AML-193 (cell line): Measurements from ENCODE around the gene GALNS.
A peak's percentile ranks its signal among the peaks of the same experiment; 100 is the strongest.

Experiments
- DNase-seq, 2 experiments: peaks; one replicate each; lab custom pipeline; 2025; lab: John Stamatoyannopoulos, UW

The GALNS gene

DNA sequence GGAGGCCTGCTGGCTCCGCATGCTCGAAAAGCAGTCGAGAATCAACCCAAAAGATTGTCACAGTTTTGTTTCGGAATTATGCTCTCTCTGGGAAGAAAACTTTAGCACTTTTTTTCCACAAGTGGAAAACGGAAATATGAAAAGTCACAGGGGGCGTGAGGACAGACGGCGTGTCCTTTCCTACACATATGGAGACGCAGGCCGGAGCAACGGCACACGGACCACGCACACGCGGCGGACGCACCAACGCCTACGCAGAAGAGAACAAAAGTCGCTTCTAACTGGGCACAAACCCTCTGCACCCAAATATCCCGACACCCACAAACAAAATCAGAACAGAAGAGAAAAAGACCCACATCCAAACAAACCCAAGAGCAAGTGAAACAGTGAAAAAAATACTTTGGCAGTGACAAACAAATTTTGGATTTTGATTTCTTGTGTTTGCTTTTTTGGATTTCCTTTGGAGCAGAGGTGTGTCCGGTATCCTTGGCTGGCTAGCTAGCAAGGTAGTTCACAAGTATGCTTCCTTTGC, 19.0 kb upstream of the GALNS start:
- DNase-seq, result no peak

DNA sequence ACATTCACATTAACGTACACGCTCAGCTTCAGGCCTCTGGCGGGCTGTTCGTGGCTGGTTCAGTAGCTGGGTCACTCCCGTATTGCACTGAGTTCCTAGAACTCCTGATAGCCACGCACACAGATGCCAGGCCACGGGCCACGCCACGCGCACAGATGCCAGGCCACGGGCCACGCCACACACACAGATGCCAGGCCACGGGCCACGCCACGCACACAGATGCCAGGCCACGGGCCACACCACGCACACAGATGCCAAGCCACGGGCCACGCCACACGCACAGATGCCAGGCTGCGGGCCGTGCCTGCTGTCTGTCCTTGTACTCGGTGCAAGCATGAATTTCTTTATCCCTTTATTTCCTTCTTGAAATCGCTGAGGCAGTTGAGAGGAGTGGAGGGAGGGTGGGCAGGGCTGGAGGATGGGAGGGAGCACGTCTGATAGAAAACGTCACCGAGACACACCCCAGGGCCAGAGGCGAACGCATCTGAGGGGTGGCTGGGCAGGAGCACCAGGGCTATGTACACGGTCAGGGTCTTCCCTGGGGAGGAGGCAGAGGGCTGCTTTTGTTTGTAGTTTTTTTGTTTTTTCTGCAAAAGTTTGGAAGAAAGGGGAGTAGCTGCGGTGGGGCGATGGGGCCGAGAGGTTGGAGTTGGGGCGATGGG, 18.3 kb upstream of the GALNS start:
- DNase-seq, result no peak

DNA sequence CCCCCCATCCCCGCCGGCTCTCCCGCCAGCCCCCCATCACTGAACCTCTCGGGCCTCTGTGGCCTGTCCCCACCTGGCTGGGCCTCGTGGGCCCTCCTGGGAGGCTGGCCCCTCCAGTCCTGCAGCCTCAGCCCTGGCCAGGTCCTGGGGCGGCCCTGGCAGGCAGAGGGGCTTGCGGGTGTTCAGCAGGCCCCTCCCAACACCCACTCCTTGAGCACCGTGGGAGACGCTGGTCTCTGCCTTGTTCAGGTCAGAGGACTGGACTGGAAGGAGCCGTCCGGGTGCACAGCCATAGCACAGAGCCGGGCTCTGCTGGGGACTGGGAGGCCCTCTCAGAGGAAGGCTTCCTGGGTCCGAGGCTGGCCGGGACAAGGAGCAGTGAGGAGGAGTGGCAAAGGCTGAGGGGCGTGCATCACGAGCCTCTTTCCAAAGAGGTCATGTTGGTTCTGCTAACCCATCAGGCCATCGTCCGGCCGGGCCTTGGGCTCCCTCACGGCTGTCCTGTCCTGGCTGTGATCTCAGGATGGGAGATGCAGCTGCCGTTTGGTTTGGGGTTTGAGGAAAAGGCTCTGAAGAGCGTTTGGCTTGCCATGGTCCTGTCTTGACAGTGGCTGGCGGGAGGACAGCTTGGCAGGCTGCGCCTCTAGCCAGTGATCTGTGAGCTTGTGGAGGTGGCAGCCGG, 16.0 kb upstream of the GALNS start:
- no peak for DNase-seq

GRCh38 chr16:88871730-88872416, 15.1 kb upstream of the GALNS start:
- DNase-seq, result no peak

GRCh38 chr16:88871349-88871702, 14.6 kb upstream of the GALNS start:
- no peak for DNase-seq

- DNase-seq, result no peak
Observed at GRCh38 chr16:88870608-88871348, 14.0 kb upstream of the GALNS start.

- no peak for DNase-seq
Observed at GRCh38 chr16:88869673-88869980, 12.9 kb upstream of the GALNS start.

- no peak for DNase-seq
Observed at GRCh38 chr16:88868974-88869672, 12.4 kb upstream of the GALNS start.

GRCh38 chr16:88867581-88868246, 11.0 kb upstream of the GALNS start:
- no peak for DNase-seq

DNA sequence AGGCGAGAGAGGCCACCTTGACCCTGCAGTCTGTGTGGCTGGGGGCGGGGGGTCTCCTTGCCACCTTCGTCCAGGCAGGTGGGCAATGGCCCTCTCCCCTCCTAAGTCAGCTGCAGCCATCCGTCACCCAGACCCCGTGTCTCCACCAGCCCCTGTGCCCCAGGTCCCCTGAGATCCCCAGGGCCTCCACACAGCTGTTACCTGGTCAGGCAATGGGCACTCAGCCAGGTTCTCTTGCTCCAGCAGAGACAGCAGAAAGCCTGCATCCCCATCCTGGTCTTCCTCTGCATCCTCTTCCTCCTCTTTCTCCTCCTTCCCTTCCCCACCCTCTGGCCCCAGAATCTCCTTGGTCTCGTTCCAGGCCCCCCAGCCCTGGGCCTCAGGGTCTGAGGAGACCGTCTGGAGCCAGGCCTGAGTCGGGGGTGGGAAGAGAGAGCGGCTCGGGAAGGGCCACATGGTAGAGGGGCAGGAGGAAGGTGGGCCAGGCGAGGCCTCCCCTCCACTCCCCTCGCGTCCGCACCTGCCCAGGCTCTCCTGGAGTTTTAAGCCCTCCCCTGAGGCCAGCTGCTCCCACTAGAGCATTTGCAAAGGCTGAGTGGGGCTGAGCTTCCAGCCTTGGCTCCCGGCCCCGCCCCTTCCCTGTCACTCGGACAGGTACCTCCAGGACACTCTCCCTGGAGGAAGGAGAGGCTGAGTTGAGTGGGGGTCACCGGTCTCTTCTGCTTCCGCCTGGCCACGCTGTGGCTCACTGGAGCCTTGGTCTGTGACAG, 9.6 kb upstream of the GALNS start, which contains the start of gene PABPN1L:
Gene PABPN1L (minus strand): TSS at position 510 of the 770 bp plus-strand sequence. CDS start 54 bp downstream, at position 456.
- no peak for DNase-seq

- DNase-seq, result no peak
Observed at GRCh38 chr16:88865742-88866141, 9.0 kb upstream of the GALNS start.

DNA sequence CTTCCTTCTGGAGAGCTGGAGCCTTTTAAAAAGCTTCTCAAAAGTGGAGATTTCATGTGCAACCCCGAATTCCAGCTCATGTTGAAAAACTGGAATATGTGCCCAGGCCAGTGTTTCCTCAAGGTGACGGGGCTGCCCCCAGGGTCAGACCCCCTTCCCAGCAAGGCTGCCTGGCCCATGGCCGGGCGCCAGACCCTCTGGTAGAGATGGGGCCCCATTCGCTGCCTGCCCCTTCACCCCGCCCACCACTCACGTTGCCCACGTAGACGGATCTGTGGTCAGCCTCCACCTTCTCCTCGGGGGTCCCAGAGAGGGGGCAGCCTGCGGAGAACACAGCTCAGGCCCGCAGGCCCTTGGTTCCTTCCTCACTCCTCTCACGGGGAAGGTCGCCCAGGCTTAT, 8.6 kb upstream of the GALNS start:
- no peak for DNase-seq

DNA sequence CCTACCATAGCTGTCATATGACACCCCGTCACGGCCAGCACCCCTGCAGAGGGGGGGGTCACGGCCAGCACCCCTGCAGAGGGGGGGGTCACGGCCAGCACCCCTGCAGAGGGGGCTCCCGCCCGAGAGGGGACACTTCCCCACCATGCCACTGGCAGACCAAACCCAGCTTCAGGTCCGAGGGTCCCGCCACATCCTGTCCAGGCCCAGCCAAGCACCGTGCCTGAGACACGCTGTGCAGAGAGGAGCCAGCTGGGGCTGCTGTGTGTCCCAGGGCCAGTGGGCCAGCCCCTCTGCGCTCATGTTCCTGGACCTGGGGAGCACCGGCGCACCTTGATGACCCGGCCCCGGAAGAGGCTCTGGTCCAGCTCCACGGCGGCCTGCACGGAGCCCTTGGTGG, 7.8 kb upstream of the GALNS start:
- DNase-seq, result no peak

- no peak for DNase-seq
Observed at GRCh38 chr16:88864099-88864498, 7.4 kb upstream of the GALNS start.

DNA sequence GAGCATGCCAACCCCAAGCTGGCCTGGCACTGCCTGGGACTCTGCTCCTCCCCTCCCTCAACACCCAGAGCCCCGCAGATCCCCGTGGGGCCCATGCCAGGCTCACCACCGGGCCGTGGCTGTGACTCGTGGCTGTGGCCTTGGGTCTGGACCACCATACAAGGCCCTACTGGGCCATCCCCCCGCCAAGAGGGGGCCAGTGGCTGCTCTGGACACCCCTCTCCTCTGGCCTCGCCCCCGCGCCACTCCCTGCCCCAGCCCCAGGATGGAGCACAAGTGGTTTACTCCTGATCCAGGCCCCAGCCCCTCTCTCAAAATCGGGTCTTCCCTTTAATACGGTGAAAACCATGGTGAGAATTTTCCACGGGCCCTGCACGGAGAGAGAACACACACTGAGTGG, 6.7 kb upstream of the GALNS start:
- DNase-seq, result no peak

GRCh38 chr16:88862968-88863367, 6.2 kb upstream of the GALNS start:
- DNase-seq, result no peak

DNA sequence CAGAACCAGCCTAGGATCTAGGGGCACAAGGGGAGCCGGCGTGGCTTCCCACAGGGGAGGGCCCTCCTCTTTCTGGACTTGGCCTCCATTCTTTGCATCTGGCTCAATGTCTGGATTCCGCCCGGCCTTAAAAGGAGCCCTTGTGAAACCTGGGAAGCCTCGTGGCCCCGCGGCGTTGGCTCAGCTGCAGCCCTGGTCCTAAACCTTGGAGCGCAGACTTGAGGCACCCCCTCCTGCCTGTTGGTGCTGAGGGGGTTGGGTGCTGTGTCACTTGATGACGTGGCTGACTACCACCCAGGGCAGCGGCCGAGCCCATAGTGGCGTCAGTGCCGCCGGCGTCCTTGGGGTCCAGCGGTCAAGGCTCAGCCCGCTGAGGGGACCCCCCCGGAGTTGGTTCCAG, 4.6 kb upstream of the GALNS start:
- no peak for DNase-seq

DNA sequence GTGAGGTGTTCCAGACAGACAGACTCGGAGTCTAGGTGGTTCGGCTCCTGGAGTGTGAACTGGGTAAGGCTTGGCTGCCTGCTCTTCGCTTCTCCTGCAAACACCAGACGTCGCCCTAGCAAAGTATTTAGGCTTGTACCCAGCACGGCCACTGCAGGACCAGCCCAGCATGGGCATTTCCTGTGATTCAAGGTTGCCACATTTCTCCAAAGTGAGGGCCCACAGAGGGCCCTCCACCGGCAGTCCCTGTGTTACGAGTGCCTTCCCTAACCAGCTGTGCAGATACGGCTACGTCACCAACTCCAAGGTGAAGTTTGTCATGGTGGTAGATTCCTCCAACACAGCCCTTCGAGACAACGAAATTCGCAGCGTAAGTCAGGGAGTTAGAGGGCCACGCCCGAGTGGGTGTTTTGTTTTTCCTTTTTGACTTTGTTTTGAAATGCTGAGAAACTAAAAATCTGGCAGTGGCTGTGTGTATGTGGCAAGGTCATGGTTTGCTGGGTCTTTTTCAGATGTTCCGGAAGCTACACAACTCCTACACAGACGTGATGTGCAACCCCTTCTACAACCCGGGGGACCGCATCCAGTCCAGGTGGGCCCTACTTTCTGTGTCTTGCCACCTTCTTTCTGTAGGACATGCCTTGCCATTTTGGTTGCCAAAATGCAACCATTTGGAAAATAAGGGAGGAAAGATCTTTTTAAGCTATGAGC, 2.8 kb upstream of the GALNS start:
- DNase-seq, result no peak

- DNase-seq, result peak; percentile 83 to 85
Observed at GRCh38 chr16:88857728-88858339, 1.1 kb upstream of the GALNS start.
